GM23338 (cell line): ENCODE results near the gene ANKH. TPM values are rescaled to one million over a fixed set of nuclear protein-coding genes. Genes with fewer than 3 reads are reported as not detected.

Source experiments
- ATAC-seq: fragments of 200-7000 bp; cut with Tn5 transposase; 3 replicates; pipeline ENCODE4 v1.9.1; 2020
- DNase-seq: peaks from one replicate; pipeline ENCODE4 v3.0.0-alpha.2; 2015; ENCODE audit warnings: low spot score
- H2AFZ ChIP-seq: fragments of 200-600 bp; sonication (generic); 2 replicates; pipeline ENCODE4 v1.8.0; 2016; ENCODE audit warnings: antibody characterized with exemption, mild to moderate bottlenecking, moderate library complexity
- H3F3A ChIP-seq: fragments of 200-600 bp; sonication (generic); replicated peaks from 2 replicates; pipeline ENCODE4 v1.8.0; 2017; ENCODE audit warnings: antibody characterized with exemption, mixed run types, low read depth
- H3K27ac ChIP-seq: fragments of 200-600 bp; sonication (generic); 2 replicates; pipeline ENCODE4 v1.6.1; 2016; ENCODE audit warnings: low read depth
- H3K27me3 ChIP-seq: fragments of 200-600 bp; sonication (generic); 2 replicates; pipeline ENCODE4 v1.8.0; 2016; ENCODE audit warnings: mild to moderate bottlenecking, mixed run types, moderate library complexity; ENCODE audit not compliant: insufficient read depth
- H3K36me3 ChIP-seq: fragments of 200-600 bp; sonication (generic); 2 replicates; pipeline ENCODE4 v1.8.0; 2016; ENCODE audit warnings: mild to moderate bottlenecking; ENCODE audit not compliant: insufficient read depth
- H3K4me1 ChIP-seq: fragments of 200-600 bp; sonication (generic); 2 replicates; pipeline ENCODE4 v1.8.0; 2016; ENCODE audit warnings: mild to moderate bottlenecking, moderate library complexity; ENCODE audit not compliant: insufficient read depth
- H3K4me2 ChIP-seq: fragments of 200-600 bp; sonication (generic); 2 replicates; pipeline ENCODE4 v1.7.1; 2017; ENCODE audit warnings: mixed run types
- H3K4me3 ChIP-seq: fragments of 200-600 bp; sonication (generic); 2 replicates; pipeline ENCODE4 v1.6.1; 2016; ENCODE audit warnings: mixed run types
- H3K79me2 ChIP-seq: fragments of 200-600 bp; sonication (generic); replicated peaks from 2 replicates; pipeline ENCODE4 v1.8.0; 2017; ENCODE audit warnings: mild to moderate bottlenecking; ENCODE audit not compliant: insufficient read depth
- H3K9me2 ChIP-seq: fragments of 200-600 bp; sonication (generic); 2 replicates; pipeline ENCODE4 v1.8.0; 2017; ENCODE audit not compliant: insufficient read depth
- H4K20me1 ChIP-seq: fragments of 200-600 bp; sonication (generic); replicated peaks from 2 replicates; pipeline ENCODE4 v1.8.0; 2017; ENCODE audit warnings: mild to moderate bottlenecking; ENCODE audit not compliant: insufficient read depth
- H3K27ac Mint-ChIP-seq: 2 replicates; pipeline ENCODE4 v1.8.0; 2020; ENCODE audit warnings: inconsistent platforms, mild to moderate bottlenecking, moderate library complexity, mixed read lengths
- H3K27me3 Mint-ChIP-seq: 3 replicates; pipeline ENCODE4 v1.8.0; 2022; ENCODE audit warnings: low read depth, mild to moderate bottlenecking, moderate library complexity, mixed read lengths, inconsistent platforms; ENCODE audit not compliant: insufficient read depth, poor library complexity
- H3K36me3 Mint-ChIP-seq: 3 replicates; pipeline ENCODE4 v1.8.0; 2021; ENCODE audit warnings: low read depth, mild to moderate bottlenecking, inconsistent platforms, moderate library complexity, mixed read lengths
- H3K4me1 Mint-ChIP-seq: 3 replicates; pipeline ENCODE4 v1.8.0; 2020; ENCODE audit warnings: mild to moderate bottlenecking, inconsistent platforms, mixed read lengths
- H3K4me3 Mint-ChIP-seq: 3 replicates; pipeline ENCODE4 v1.8.0; 2021; ENCODE audit warnings: moderate library complexity, mild to moderate bottlenecking, inconsistent platforms, mixed read lengths
- H3K9me3 Mint-ChIP-seq: 3 replicates; pipeline ENCODE4 v1.8.0; 2020; ENCODE audit warnings: moderate library complexity, mild to moderate bottlenecking, inconsistent platforms, mixed read lengths
- EZH2 ChIP-seq: fragments of 200-600 bp; sonication (generic); IDR thresholded peaks from one replicate; pipeline ENCODE4 v1.8.0; 2017; ENCODE audit warnings: antibody characterized with exemption, mild to moderate bottlenecking, low read depth; ENCODE audit not compliant: unreplicated experiment
- EZH2phosphoT487 ChIP-seq: fragments of 200-600 bp; sonication (generic); IDR thresholded peaks from one replicate; pipeline ENCODE4 v1.8.1; 2018; ENCODE audit warnings: antibody characterized with exemption; ENCODE audit not compliant: unreplicated experiment
- JUNB ChIP-seq: IDR thresholded peaks from one replicate; pipeline ENCODE4 v1.6.1; 2016; ENCODE audit warnings: antibody characterized with exemption; ENCODE audit not compliant: unreplicated experiment
- NANOG ChIP-seq: IDR thresholded peaks from 2 replicates; pipeline ENCODE4 v1.6.1; 2016; ENCODE audit warnings: antibody characterized with exemption, borderline replicate concordance
- POLR2AphosphoS5 ChIP-seq: IDR thresholded peaks from 2 replicates; pipeline ENCODE4 v1.6.1; 2016; ENCODE audit warnings: antibody characterized with exemption, low read depth
- ZNF114 ChIP-seq: fragments of 250-450 bp; sonication (Bioruptor Pico); IDR thresholded peaks from 2 replicates; pipeline ENCODE4 v1.5.0; 2020; ENCODE audit warnings: mild to moderate bottlenecking, moderate library complexity
- ZNF331 ChIP-seq: fragments of 250-450 bp; sonication (Bioruptor Pico); IDR thresholded peaks from 2 replicates; pipeline ENCODE4 v1.5.0; 2020; ENCODE audit warnings: low read depth, mild to moderate bottlenecking, moderate library complexity
- polyA plus RNA-seq: library from polyadenylated mRNA; unstranded; fragments of >200 nt; fragmentation: Nextera tagmentation; extraction: Ambion mirVana; gene quantifications from 2 replicates; pipeline ENCODE4 v1.2.1, GENCODE V29; 2016
- total RNA-seq: library from RNA; depleted of rRNA; stranded (reverse); fragments of >200 nt; shearing (Covaris generic); gene quantifications from 2 replicates; pipeline ENCODE4 v1.2.3, GENCODE V29; 2014
- TF ChIP-seq, protein P1 (sequence below): fragments of 250-450 bp; sonication (Bioruptor Pico); IDR thresholded peaks from 2 replicates; pipeline ENCODE4 v1.5.0; 2020; ENCODE audit warnings: mild to moderate bottlenecking, moderate library complexity
- TF ChIP-seq, protein P2 (sequence below): IDR thresholded peaks from one replicate; pipeline ENCODE4 v1.6.1; 2018; ENCODE audit warnings: antibody characterized with exemption; ENCODE audit not compliant: unreplicated experiment
- TF ChIP-seq, protein P3 (sequence below), 2 experiments: fragments of 200-600 bp in 1 of 2; sonication (generic) in 1 of 2; conservative IDR thresholded peaks; 2 replicates each; pipeline versions ENCODE4 v1.5.1 to v1.6.1; 2016 to 2017; ENCODE audit warnings: antibody characterized with exemption in 2 of 2, low read depth in 2 of 2, mild to moderate bottlenecking in 2 of 2, moderate library complexity in 1 of 2

Gene ANKH
- total and polyA plus RNA-seq, 2 experiments from 2014 or later, result 5.0 to 6.1 TPM

DNA sequence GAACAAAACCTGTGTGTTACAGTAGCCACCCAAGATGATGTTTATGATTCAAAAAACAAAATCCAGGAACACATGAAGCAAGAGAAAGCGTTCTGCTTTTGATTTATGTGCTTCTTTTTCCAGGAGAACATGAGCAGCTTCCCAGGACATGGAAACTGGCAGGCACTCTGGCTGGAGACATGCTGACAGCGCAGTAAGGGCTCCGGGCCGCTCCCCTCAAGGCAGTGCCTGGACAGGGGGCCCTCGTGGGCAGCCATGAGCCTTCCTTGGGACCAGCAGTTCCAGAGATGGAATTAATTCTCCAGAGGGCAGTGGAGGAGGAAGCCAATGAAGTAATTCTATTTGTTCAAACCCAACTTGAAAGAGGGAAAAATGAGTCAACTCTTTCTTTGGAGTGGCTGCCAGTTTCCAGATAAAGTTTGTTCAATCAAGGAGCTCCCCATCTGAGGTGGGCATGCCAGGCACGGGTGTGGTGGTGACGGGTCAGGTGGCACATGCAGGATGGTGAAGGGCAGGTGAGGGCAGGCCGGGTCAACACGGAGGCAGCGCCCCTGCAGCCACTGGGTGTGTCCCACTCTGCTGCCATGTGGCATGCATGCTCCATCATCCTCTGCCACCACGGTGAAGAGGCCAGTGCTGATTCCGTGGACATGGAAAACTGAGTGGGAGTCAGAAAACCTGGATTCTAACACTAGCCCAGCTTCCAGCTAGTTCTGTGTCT lies 123.2 kb downstream of the ANKH start:
- TF ChIP-seq EZH2phosphoT487 (no peak), JUNB (no peak), ZNF331 (CRISPR knock-in tag) (no peak), NANOG (no peak), POLR2AphosphoS5 (no peak), ZNF114 (no peak), EZH2 (no peak)
- TF ChIP-seq, protein P1, sequence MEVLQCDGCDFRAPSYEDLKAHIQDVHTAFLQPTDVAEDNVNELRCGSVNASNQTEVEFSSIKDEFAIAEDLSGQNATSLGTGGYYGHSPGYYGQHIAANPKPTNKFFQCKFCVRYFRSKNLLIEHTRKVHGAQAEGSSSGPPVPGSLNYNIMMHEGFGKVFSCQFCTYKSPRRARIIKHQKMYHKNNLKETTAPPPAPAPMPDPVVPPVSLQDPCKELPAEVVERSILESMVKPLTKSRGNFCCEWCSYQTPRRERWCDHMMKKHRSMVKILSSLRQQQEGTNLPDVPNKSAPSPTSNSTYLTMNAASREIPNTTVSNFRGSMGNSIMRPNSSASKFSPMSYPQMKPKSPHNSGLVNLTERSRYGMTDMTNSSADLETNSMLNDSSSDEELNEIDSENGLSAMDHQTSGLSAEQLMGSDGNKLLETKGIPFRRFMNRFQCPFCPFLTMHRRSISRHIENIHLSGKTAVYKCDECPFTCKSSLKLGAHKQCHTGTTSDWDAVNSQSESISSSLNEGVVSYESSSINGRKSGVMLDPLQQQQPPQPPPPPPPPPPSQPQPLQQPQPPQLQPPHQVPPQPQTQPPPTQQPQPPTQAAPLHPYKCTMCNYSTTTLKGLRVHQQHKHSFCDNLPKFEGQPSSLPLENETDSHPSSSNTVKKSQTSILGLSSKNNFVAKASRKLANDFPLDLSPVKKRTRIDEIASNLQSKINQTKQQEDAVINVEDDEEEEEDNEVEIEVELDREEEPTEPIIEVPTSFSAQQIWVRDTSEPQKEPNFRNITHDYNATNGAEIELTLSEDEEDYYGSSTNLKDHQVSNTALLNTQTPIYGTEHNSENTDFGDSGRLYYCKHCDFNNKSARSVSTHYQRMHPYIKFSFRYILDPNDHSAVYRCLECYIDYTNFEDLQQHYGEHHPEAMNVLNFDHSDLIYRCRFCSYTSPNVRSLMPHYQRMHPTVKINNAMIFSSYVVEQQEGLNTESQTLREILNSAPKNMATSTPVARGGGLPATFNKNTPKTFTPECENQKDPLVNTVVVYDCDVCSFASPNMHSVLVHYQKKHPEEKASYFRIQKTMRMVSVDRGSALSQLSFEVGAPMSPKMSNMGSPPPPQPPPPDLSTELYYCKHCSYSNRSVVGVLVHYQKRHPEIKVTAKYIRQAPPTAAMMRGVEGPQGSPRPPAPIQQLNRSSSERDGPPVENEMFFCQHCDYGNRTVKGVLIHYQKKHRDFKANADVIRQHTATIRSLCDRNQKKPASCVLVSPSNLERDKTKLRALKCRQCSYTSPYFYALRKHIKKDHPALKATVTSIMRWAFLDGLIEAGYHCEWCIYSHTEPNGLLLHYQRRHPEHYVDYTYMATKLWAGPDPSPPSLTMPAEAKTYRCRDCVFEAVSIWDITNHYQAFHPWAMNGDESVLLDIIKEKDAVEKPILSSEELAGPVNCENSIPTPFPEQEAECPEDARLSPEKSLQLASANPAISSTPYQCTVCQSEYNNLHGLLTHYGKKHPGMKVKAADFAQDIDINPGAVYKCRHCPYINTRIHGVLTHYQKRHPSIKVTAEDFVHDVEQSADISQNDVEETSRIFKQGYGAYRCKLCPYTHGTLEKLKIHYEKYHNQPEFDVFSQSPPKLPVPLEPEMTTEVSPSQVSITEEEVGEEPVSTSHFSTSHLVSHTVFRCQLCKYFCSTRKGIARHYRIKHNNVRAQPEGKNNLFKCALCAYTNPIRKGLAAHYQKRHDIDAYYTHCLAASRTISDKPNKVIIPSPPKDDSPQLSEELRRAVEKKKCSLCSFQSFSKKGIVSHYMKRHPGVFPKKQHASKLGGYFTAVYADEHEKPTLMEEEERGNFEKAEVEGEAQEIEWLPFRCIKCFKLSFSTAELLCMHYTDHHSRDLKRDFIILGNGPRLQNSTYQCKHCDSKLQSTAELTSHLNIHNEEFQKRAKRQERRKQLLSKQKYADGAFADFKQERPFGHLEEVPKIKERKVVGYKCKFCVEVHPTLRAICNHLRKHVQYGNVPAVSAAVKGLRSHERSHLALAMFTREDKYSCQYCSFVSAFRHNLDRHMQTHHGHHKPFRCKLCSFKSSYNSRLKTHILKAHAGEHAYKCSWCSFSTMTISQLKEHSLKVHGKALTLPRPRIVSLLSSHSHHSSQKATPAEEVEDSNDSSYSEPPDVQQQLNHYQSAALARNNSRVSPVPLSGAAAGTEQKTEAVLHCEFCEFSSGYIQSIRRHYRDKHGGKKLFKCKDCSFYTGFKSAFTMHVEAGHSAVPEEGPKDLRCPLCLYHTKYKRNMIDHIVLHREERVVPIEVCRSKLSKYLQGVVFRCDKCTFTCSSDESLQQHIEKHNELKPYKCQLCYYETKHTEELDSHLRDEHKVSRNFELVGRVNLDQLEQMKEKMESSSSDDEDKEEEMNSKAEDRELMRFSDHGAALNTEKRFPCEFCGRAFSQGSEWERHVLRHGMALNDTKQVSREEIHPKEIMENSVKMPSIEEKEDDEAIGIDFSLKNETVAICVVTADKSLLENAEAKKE (CRISPR knock-in tag), result no peak
- TF ChIP-seq, protein P2, sequence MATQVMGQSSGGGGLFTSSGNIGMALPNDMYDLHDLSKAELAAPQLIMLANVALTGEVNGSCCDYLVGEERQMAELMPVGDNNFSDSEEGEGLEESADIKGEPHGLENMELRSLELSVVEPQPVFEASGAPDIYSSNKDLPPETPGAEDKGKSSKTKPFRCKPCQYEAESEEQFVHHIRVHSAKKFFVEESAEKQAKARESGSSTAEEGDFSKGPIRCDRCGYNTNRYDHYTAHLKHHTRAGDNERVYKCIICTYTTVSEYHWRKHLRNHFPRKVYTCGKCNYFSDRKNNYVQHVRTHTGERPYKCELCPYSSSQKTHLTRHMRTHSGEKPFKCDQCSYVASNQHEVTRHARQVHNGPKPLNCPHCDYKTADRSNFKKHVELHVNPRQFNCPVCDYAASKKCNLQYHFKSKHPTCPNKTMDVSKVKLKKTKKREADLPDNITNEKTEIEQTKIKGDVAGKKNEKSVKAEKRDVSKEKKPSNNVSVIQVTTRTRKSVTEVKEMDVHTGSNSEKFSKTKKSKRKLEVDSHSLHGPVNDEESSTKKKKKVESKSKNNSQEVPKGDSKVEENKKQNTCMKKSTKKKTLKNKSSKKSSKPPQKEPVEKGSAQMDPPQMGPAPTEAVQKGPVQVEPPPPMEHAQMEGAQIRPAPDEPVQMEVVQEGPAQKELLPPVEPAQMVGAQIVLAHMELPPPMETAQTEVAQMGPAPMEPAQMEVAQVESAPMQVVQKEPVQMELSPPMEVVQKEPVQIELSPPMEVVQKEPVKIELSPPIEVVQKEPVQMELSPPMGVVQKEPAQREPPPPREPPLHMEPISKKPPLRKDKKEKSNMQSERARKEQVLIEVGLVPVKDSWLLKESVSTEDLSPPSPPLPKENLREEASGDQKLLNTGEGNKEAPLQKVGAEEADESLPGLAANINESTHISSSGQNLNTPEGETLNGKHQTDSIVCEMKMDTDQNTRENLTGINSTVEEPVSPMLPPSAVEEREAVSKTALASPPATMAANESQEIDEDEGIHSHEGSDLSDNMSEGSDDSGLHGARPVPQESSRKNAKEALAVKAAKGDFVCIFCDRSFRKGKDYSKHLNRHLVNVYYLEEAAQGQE, result no peak
- TF ChIP-seq, protein P3, sequence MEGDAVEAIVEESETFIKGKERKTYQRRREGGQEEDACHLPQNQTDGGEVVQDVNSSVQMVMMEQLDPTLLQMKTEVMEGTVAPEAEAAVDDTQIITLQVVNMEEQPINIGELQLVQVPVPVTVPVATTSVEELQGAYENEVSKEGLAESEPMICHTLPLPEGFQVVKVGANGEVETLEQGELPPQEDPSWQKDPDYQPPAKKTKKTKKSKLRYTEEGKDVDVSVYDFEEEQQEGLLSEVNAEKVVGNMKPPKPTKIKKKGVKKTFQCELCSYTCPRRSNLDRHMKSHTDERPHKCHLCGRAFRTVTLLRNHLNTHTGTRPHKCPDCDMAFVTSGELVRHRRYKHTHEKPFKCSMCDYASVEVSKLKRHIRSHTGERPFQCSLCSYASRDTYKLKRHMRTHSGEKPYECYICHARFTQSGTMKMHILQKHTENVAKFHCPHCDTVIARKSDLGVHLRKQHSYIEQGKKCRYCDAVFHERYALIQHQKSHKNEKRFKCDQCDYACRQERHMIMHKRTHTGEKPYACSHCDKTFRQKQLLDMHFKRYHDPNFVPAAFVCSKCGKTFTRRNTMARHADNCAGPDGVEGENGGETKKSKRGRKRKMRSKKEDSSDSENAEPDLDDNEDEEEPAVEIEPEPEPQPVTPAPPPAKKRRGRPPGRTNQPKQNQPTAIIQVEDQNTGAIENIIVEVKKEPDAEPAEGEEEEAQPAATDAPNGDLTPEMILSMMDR (conservative IDR thresholded peaks at IDR 0.05; ENCODE audit: low read depth in 2 of 2), result no peak
- H3K27me3 ChIP-seq, result no peaks in the 10 kb centered on the region
- Mint-ChIP-seq H3K36me3 (no peaks in the 10 kb centered on the region), H3K27me3 (peaks cover 2% of the 10 kb centered on the region), H3K27ac (no peak overlapping the region), H3K4me3 (no peak overlapping the region), H3K9me3 (no peaks in the 10 kb centered on the region), H3K4me1 (peaks cover 11% of the 10 kb centered on the region)
- H3K4me2 ChIP-seq, result no peak overlapping the region
- H3F3A ChIP-seq, result no peaks in the 10 kb centered on the region
- no peak overlapping the region for H3K4me3 ChIP-seq
- no peaks in the 10 kb centered on the region for H3K36me3 ChIP-seq
- no peaks in the 10 kb centered on the region for H4K20me1 ChIP-seq
- H3K79me2 ChIP-seq, result no peaks in the 10 kb centered on the region
- H3K27ac ChIP-seq, result no peak overlapping the region
- H3K4me1 ChIP-seq, result no peaks in the 10 kb centered on the region
- H2AFZ ChIP-seq, result no peak overlapping the region
- H3K9me2 ChIP-seq, result no peaks in the 10 kb centered on the region
- DNase-seq (no peak), ATAC-seq (no peak)
